HepG2 (cell line): ENCODE results near the gene SLC9A8. TPM values are rescaled to one million over a fixed set of nuclear protein-coding genes. Genes with fewer than 3 reads are reported as not detected.

Experiments used
- CENPX ChIP-seq: sonication (generic); formaldehyde crosslinking; IDR thresholded peaks from 2 replicates; pipeline ENCODE4 v1.9.0; 2021; ENCODE audit warnings: mild to moderate bottlenecking, missing genetic modification reagents, moderate library complexity
- CREBL2 ChIP-seq: sonication (generic); formaldehyde crosslinking; IDR thresholded peaks from 2 replicates; pipeline ENCODE4 v1.8.1; 2023; ENCODE audit warnings: missing genetic modification reagents, mild to moderate bottlenecking, borderline replicate concordance
- ISL2 ChIP-seq: sonication (generic); formaldehyde crosslinking; IDR thresholded peaks from 2 replicates; pipeline ENCODE4 v1.5.0; 2020; ENCODE audit warnings: missing genetic modification reagents
- KLF16 ChIP-seq, 2 experiments: sonication (generic) in 1 of 2; formaldehyde crosslinking in 1 of 2; IDR thresholded peaks; 2 replicates each; pipeline versions ENCODE4 v1.6.1 to v1.8.0; 2016 to 2023; ENCODE audit warnings: missing genetic modification reagents in 2 of 2, missing compliant biosample characterization in 1 of 2
- MATR3 ChIP-seq: sonication (generic); formaldehyde crosslinking; IDR thresholded peaks from 2 replicates; pipeline ENCODE4 v1.4.0; 2020; ENCODE audit warnings: missing genetic modification reagents
- MTA1 ChIP-seq: sonication (generic); formaldehyde crosslinking; IDR thresholded peaks from 2 replicates; pipeline ENCODE4 v1.4.0; 2020; ENCODE audit warnings: missing genetic modification reagents, mild to moderate bottlenecking, borderline replicate concordance
- MTF1 ChIP-seq: sonication (generic); formaldehyde crosslinking; IDR thresholded peaks from 2 replicates; pipeline ENCODE4 v1.5.0; 2020; ENCODE audit warnings: missing genetic modification reagents
- MYC ChIP-seq: sonication (generic); formaldehyde crosslinking; IDR thresholded peaks from 2 replicates; pipeline ENCODE4 v1.9.0; 2021; ENCODE audit warnings: missing genetic modification reagents, borderline replicate concordance
- ZKSCAN5 ChIP-seq: sonication (generic); formaldehyde crosslinking; IDR thresholded peaks from 2 replicates; pipeline ENCODE4 v1.5.1; 2020; ENCODE audit warnings: mild to moderate bottlenecking, missing genetic modification reagents
- ZNF253 ChIP-seq: sonication (generic); formaldehyde crosslinking; IDR thresholded peaks from 2 replicates; pipeline ENCODE4 v1.8.0; 2022; ENCODE audit warnings: mild to moderate bottlenecking, missing genetic modification reagents, borderline replicate concordance
- ZNF280D ChIP-seq: sonication (generic); formaldehyde crosslinking; IDR thresholded peaks from 2 replicates; pipeline ENCODE4 v1.5.1; 2020; ENCODE audit warnings: mild to moderate bottlenecking, missing genetic modification reagents
- ZNF382 ChIP-seq: sonication (generic); formaldehyde crosslinking; IDR thresholded peaks from 2 replicates; pipeline ENCODE4 v1.5.0; 2020; ENCODE audit warnings: missing genetic modification reagents, mild to moderate bottlenecking, borderline replicate concordance
- ZNF781 ChIP-seq: sonication (generic); formaldehyde crosslinking; IDR thresholded peaks from 2 replicates; pipeline ENCODE4 v1.5.1; 2020; ENCODE audit warnings: borderline replicate concordance, mild to moderate bottlenecking, missing genetic modification reagents; ENCODE audit errors: not compliant biosample characterization
- ZSCAN29 ChIP-seq: sonication (generic); formaldehyde crosslinking; conservative IDR thresholded peaks from 2 replicates; pipeline ENCODE4 v1.4.0; 2020; ENCODE audit warnings: mild to moderate bottlenecking, missing genetic modification reagents
- polyA plus RNA-seq, 8 experiments: library from polyadenylated mRNA; depleted of rRNA in 3 of 8; stranded (reverse) in 7 of 8; unstranded in 1 of 8; fragments of >200 nt; fragmentation: Illumina TruSeq in 4 of 8; extraction: Trizol in 4 of 8; gene quantifications; 2 replicates each; pipeline versions ENCODE4 v1.2.1 to v1.2.3, GENCODE V29; 2011 to 2016; ENCODE audit warnings: low read depth in 4 of 8, missing spikeins in 1 of 8, mixed read lengths in 1 of 8; ENCODE audit not compliant: insufficient read depth in 1 of 8
- total RNA-seq, 5 experiments: library from RNA; depleted of rRNA; stranded (reverse); fragments of >200 nt; fragmentation: Illumina TruSeq; extraction: Trizol; gene quantifications; 2 replicates each; pipeline ENCODE4 v1.2.3, GENCODE V29; 2016; ENCODE audit warnings: low read depth in 1 of 5
- TF ChIP-seq, protein P1 (sequence below): sonication (generic); formaldehyde crosslinking; conservative IDR thresholded peaks from 2 replicates; pipeline ENCODE4 v1.4.0; 2020; ENCODE audit warnings: missing genetic modification reagents
- TF ChIP-seq, protein P2 (sequence below), 2 experiments: sonication (generic) in 1 of 2; formaldehyde crosslinking in 1 of 2; IDR thresholded peaks; 2 replicates each; pipeline versions ENCODE4 v1.4.0 to v1.6.1; 2016 to 2020; ENCODE audit warnings: borderline replicate concordance in 1 of 2, low read depth in 1 of 2, mild to moderate bottlenecking in 1 of 2, missing genetic modification reagents in 1 of 2

The SLC9A8 gene
- total and polyA plus RNA-seq, 2 of the 13 experiments (the other 11 are each of a cell fraction or from before 2014, with no cell fraction given) = 4.1 to 7.4 TPM

GRCh38 chr20:49938173-49939163 lies 125.8 kb downstream of the SLC9A8 start (continued):
- TF ChIP-seq, protein P1, sequence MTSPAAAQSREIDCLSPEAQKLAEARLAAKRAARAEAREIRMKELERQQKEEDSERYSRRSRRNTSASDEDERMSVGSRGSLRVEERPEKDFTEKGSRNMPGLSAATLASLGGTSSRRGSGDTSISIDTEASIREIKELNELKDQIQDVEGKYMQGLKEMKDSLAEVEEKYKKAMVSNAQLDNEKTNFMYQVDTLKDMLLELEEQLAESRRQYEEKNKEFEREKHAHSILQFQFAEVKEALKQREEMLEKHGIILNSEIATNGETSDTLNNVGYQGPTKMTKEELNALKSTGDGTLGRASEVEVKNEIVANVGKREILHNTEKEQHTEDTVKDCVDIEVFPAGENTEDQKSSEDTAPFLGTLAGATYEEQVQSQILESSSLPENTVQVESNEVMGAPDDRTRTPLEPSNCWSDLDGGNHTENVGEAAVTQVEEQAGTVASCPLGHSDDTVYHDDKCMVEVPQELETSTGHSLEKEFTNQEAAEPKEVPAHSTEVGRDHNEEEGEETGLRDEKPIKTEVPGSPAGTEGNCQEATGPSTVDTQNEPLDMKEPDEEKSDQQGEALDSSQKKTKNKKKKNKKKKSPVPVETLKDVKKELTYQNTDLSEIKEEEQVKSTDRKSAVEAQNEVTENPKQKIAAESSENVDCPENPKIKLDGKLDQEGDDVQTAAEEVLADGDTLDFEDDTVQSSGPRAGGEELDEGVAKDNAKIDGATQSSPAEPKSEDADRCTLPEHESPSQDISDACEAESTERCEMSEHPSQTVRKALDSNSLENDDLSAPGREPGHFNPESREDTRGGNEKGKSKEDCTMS (CRISPR knock-in tag) = no peak
- TF ChIP-seq ZNF253 (CRISPR knock-in tag) (0 out of 2 replicates have a peak, but pooled peaks have one; percentile 45), ZNF280D (CRISPR knock-in tag) (no peak), MTA1 (peak; percentile 23; the same call in 1 of the 2 replicates), ZSCAN29 (0 out of 2 replicates have a peak, but pooled peaks have one; percentile 9), MYC (no peak), KLF16 (CRISPR knock-in tag; IDR thresholded peaks at IDR 0.05) (no peak), ZKSCAN5 (no peak), MATR3 (CRISPR knock-in tag) (no peak), CREBL2 (CRISPR knock-in tag) (no peak), CENPX (CRISPR knock-in tag) (no peak), ZNF382 (CRISPR knock-in tag) (no peak), ISL2 (no peak), ZNF781 (CRISPR knock-in tag) (peak; percentile 9), MTF1 (CRISPR knock-in tag) (no peak)
- TF ChIP-seq, protein P2, sequence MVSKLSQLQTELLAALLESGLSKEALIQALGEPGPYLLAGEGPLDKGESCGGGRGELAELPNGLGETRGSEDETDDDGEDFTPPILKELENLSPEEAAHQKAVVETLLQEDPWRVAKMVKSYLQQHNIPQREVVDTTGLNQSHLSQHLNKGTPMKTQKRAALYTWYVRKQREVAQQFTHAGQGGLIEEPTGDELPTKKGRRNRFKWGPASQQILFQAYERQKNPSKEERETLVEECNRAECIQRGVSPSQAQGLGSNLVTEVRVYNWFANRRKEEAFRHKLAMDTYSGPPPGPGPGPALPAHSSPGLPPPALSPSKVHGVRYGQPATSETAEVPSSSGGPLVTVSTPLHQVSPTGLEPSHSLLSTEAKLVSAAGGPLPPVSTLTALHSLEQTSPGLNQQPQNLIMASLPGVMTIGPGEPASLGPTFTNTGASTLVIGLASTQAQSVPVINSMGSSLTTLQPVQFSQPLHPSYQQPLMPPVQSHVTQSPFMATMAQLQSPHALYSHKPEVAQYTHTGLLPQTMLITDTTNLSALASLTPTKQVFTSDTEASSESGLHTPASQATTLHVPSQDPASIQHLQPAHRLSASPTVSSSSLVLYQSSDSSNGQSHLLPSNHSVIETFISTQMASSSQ (IDR thresholded peaks at IDR 0.05; ENCODE audit: low read depth) = no peak
- TF ChIP-seq, protein P2 (CRISPR knock-in tag; IDR thresholded peaks at IDR 0.05; ENCODE audit: borderline replicate concordance) = 0 out of 2 replicates have a peak, but pooled peaks have one; percentile 23
